Measurements from ENCODE around the gene RNASE13.

GRCh38 chr14:20998674-20999366 is 35.8 kb downstream of the RNASE13 start, which contains the start of gene SLC39A2:
- TF ChIP-seq CREB5 (CRISPR knock-in tag; IDR thresholded peaks at IDR 0.05; ENCODE audit: low read depth) (no peak), TCF4 (CRISPR knock-in tag; IDR thresholded peaks at IDR 0.05; ENCODE audit: borderline replicate concordance) (no peak), SNAI2 (CRISPR knock-in tag; IDR thresholded peaks at IDR 0.05) (no peak), CSRNP3 (CRISPR knock-in tag; IDR thresholded peaks at IDR 0.05) (no peak), TOX (CRISPR knock-in tag; IDR thresholded peaks at IDR 0.05; ENCODE audit: borderline replicate concordance) (no peak), ZFP30 (CRISPR knock-in tag; IDR thresholded peaks at IDR 0.05) (no peak), ZFP3 (CRISPR knock-in tag; IDR thresholded peaks at IDR 0.05) (no peak), ZC3H10 (CRISPR knock-in tag; IDR thresholded peaks at IDR 0.05) (no peak), ZNF565 (CRISPR knock-in tag; conservative IDR thresholded peaks at IDR 0.05; ENCODE audit: low read depth) (no peak), PATZ1 (CRISPR knock-in tag; IDR thresholded peaks at IDR 0.05; ENCODE audit: borderline replicate concordance) (no peak), ESRRG (CRISPR knock-in tag; IDR thresholded peaks at IDR 0.05) (no peak)

All from SK-N-SH treated with all-trans-retinoic acid at 6 μM for 48 hours (cell line).